HG02798 (cell line): ENCODE data around the gene CLIP3.
"Not testable (repeated sequence)": the region's sequence is repeated elsewhere in the genome, so short reads cannot be mapped to it uniquely, and the experiment has no call there.

Experiments
- ATAC-seq: cut with Tn5 transposase; IDR thresholded peaks from one replicate; pipeline ENCODE4 v1.9.1; 2021; ENCODE audit warnings: mild to moderate bottlenecking; ENCODE audit not compliant: unreplicated experiment, poor library complexity

CLIP3 gene

DNA sequence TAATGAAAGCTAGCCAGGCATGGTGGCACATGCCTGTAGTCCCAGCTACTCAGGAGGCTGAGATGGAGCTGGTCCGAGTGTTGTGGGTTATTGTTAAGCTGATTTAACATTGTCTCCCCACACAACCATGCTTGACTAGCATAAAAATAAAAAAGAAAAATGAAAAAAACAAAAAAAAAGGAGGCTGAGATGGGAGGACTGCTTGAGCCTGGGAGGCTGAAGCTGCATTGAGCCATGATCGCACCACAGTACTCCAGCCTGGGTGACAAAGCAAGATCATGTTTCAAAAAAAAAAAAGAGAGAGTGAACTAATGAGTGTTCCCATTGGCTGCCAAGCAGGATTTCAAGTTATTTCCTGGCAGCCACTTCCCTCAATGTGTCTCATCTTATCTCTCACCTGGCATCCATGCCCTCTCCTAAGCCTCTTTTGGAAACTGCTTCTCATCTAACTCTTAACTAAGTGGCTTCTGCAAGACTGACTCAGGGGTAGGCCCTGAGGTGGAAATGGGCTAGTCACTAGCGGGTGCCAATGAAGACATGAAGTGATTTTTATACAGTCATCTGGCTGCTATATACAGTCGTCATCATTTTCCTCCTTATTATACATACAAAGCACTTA, 16.5 kb upstream of the CLIP3 start:
- ATAC-seq, result no peak

DNA sequence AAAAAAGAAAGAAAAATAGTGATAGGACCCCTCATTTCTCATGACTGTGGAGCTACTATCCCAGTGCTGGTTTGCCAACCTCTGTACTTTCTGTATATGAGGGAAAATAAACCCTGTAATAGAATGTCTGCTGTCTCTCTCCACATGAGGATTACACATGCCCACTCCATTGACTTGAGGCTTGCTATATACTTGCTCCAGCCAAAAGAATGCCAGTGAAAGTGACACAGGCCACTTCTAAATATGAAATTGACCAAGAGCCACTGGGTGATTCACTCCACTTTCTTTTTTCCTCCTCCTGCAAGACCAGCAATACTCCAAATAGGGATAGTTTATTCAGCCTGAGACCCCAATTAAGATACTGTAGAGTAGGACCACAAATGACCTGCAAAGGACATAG, 15.2 kb upstream of the CLIP3 start:
- no peak for ATAC-seq

DNA sequence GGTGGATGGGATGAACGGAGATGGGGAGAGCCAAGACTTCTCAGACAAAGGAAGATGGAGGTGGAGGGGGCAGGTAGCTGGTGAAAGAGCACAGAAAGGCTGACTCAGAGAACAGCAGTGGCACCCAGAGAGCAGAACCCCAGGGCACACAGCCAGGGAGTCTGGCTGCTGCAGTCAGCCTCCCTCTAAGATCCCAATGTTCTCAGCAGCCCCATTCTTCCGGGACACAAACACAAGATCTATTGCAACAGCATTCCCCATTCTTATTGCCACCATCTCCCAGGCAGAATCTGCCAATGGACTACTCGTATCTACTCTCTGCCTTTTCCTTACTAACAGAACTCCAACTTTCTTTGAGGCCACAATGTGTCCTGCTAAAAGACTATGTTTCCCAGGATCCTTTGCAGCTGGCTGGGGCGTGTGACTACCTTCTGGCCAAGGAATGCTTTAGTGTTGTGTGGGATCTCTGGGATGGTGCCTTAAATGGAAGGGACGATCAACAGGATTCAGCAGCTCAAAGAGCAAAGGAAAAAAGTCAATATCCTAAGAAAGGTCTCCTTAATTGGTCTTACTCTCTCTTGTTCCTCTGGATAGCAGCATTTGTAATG, 13.9 kb upstream of the CLIP3 start:
- no peak for ATAC-seq

DNA sequence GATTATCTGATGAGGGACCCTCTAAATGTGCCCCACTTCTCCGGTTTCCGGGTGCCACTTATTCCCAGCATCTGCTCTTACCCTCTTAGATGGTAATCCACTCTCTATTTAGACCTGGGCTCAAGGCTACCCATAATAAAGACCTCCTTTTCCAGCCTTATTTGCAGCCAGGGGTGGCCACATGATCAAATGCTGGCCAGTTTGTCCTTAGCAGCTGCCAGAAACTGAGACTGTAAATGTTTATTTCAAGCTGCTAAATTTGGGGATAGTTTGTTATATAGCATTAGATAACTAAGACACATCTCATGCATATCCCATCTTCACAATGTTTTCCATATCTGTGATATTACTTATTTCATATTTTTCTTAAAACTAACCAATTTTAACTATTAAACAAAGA, 11.3 kb upstream of the CLIP3 start:
- no peak for ATAC-seq

DNA sequence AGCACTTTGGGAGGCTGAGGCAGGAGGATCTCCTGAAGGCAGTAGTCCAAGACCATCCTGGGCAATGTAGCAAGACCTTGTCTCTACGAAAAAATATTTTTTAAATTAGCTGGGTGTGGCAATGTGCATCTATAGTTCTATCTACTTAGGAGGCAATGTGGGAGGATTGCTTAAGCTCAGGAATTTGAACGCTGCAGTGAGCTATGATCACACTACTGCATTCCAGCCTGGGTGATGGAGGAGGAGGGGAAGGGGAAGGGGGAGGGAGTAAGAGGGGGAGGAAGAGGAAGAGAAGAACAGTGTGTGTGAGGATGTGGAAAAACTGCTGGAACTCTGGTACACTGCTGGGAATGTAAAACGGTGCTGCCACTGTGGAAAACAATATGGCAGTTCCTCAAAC, 9.2 kb upstream of the CLIP3 start:
- no peak for ATAC-seq

DNA sequence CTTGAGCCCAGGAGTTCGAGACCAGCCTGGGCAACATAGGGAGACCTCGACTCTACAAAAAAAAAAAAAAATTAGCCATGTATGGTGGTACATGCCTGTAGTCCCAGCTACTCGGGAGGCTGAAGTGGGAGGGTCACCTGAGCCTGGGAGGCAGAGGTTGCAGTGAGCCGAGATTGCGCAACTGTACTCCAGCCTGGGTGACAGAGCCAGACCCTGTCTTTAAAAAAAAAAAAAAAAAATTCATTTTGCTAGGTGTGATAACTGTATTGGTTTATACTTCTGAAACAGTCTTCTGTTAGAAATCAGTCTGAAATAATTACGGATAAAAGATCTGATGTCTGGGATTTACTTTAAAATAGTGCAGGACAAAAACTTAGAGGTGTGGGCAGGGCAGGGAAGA, 8.4 kb upstream of the CLIP3 start:
- ATAC-seq, result not testable (repeated sequence)

DNA sequence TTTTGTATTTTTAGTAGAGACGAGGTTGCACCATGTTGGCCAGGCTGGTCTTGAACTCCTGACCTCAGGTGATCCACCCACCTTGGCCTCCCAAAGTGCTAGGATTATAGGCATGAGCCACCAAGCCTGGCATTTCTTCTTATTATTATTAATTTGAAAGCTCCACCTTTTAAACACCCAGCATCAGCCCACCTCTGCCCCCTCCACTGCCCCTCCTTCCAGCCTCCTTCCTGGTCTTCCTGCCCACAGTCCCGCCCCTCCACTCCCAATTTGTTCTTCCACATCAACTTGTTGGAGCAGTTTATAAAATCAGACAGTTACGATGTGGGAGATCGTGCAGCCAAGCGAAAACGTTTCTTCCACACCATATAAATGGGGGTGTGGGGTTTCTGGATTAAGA, 7.8 kb upstream of the CLIP3 start:
- no peak for ATAC-seq

DNA sequence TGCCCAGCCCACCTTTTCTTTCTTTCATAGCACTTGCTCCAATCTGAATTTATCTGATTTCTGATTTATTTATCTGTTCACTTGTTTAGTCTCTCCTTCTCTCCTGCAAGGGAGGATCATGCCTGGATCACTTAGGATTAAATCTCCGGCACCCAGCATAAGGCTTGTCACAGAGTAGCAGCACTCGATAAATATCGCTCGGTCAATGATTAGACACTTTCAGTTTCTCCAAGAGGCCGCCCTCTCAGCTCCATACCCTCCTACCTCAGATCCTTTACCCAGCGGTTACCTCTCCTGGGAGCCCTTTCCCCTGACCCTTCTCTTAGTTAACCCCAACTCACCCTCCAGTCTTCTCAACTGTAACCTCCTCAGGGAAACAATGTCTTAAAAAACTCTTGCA, 1.4 kb downstream of the CLIP3 start:
- no peak for ATAC-seq

DNA sequence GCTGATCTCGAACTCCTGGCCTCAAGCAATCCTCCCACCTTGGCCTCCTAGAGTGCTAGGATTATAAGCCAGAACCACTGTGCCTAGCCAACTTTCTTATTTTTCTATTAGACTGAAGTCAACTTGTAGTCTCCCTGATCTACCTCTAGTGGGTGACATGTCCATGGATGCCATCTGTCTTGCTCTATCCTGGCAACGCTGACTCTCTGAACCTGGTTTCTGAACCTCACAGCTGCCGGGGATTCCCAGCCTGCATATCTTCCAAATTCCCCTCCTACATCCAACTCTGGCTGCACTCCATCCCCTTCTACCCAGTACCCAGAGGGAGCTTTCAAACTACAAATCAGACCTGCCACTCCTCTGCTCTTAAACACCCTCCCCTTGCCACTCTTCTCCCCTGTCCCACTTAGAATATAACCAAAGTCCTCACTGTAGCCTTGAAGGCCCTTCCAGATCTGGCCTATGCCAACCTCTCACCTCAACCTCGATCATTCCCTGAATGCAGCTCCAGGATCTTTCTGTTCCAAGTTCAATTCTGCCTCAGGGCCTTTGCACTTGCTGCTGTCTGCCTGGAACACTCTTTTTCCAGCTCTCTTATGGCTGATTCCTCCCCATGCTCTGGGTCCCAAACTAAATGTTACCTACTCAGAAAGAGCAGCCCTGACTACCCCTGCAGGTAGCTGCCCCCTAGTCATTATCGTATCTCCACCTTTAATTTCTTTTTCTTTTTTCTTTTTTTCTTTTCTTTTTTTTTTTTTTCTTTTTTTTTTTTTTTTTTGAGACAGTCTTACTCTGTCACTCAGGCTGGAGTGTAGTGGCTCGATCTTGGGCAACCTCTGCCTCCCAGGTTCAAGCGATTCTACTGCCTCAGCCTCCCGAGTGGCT, 2.2 kb downstream of the CLIP3 start:
- no peak for ATAC-seq

DNA sequence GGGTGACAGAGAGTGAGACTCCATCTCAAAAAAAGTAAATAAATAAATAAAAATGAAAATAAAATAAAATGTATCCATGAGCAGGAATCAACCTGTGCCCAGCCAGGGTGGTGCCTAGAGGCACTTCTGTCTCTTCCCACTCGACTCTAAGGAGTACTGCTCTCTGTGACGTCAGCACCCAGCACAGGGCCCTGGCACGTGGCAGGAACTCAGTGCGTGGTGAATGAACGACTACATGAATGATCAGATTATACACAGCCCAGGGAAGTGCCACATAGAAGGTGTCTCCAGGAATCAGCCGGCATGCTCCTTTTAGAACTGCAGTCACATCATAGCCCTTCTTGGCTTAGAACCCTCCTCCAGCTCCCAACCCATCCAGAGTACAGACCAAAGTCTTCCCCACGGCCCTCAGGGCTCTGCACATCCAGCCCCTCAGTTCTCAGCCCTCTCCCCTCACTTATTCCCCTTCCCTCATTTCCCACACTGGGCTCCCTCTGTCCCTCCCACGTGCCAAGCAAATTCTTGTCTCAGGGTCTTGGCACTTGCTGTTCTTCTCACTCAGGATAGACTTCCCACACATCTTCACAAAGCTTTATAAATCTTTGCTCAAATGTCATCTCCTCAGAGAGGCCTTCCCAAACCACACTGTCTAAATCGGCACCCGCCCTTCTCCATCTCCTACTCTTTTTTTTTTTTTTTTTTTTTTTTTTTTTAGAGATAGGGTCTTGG, 4.2 kb downstream of the CLIP3 start:
- no peak for ATAC-seq

DNA sequence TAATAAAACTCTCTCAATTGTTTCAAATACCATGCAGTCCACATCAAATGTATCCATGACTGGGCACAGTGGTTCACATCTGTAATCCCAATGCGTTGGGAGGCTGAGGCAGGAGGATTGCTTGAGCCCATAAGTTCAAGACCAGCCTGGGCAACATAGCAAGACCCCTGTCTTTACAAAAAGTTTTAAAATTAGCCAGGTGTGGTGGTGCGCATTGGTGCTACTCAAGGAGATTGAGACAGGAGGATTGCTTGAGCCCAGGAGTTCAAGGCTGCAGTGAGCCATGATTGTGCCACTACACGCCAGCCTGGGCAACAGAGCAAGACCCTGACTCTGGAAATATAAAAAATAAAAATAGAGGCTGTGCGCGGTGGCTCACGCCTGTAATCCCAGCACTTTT, 5.0 kb downstream of the CLIP3 start:
- ATAC-seq, result no peak

DNA sequence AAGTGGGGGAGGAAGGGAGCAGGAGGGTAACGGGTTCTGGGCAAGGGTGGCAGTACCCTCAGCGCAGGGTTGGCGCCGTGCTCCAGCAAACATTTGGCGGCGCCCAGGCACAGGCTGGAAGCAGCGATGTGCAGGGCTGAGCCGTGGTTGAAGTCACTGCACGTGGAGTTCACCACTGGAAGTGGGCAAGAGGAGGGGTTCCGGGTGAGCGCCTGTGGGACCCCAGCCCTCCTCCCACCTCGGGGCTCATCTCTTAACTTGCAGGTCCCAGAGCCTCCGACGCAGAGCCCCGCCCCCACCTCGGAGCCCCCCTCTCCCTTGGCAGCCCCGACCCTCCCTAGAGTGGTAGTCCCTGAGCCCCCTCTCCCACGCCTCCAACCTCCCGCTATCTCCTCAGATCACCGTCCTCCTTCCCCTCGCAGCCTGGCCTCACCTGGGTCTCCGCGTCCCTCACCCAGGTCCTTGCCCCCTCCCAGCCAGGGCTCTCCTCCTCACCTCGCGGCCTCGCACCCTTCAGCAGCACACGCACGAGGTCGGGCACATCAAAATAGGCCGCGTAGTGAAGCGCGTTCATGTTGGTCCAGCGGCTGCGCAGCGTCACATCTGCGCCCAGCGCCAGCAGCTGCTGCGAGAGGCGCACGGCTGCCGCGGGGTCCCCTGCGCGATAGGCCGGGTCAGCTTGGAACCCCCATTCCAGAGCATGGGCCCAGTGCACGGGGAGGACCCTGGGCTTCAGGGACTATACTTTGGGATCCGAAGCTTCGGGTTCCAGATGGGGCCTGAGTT, 6.4 kb downstream of the CLIP3 start:
- no peak for ATAC-seq

DNA sequence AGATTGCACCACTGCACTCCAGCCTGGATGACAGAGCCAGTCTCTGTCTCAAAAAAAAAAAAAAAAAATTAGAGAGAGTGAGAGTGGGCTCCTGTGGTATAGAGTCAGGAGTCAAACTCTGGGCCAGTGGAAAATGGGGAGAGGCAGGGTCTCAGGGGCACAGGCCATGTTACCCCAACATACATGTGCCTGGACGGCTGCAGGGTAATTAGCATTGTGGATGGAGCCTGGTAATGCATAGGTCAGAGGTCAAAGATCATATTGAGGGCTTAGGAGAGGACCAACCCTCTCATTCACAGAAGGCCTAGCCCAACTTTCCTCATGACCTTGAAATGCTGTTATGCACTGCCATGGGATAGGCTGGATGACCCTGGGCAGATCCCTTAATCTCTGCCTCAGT, 7.1 kb downstream of the CLIP3 start:
- no peak for ATAC-seq

DNA sequence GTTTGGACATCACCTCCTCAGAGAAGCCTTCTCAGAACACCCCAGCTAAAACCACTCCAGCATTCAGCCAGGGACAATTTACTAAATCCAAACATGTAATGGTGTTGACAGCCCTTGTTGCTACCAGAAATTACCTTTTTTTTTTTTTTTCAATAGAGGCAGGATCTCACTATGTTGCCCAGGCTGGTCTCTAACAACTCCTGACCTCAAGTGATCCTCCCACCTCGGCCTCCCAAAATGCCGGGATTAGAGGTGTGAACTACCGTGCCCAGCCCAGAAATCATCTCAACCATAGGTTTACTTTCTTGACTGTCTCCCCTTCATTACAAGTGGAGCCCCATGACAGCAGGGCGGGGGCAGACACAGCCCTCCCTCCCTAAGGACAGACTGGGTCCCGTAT, 9.2 kb downstream of the CLIP3 start:
- ATAC-seq, result no peak

DNA sequence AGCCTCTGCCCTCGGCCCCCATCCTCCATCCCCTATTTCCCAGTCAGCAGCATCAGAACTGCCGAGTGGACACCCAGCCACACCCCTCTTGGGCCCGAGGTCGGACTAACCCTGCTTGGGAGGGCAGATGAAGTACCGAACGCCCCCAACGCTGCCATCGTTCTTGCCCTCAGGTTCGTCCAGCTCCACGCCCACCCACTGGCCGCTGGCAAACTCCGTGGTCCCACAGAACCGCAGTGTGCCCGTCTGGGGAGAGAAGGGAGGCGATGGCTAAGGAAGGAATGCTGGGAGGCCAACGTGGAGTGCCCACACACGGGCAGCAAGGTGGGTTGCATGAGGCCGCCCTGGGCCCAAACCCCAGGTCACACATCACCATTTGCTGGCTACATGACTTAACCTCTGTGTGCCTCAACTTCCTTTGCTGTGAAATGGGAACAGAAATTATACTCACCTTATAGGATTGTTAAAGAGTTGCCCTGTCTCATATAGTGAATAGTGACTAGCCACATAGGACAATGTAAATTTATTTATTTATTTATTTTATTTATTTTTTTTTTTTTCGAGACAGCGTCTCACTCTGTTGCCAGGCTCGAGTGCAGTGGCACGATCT, 13.5 kb downstream of the CLIP3 start:
- ATAC-seq, result no peak

DNA sequence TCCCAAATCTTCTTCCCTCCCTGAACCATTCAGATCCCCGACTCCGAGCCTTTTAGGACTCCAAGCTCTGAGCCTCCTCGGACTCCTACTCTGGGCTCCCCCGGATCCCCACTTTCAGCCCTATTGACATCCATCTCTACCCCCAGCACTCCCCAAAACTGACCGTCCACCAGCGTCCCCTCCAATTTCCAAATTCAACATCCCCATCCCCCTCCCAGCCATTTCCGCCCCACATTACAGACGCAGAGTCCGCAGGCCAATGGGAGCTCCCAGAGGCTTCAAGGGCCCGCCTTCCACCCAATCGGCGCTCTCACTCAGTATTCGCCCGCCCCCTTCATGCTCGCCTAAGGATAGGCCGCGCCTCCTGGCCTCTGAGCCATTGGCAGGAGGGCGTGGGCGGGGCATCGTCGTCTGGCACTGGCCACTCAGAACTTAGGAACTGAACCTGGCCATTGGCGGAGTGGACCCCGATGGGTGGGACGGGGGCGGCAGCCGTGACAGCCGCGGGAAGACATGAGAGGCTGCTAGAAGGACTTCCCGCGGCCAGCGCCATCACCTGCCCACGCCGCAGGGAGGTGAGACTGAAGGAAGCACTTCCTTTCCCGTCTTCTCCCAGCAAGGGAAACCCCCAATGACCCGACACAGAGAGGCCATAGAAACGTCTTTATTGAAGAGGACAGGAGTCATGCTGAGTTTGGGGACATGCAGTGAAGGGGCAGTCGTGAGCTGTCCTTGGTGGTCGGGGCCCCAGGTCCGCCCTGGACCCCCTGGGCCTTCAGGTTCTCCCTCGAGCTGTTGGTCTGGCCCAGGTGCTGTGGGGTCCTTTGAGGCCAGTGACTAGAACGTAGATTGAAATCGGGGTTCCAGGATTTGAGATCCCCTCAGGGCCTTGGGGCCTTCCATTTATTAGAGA, 18.4 kb downstream of the CLIP3 start, which contains the start of gene ALKBH6:
Gene ALKBH6, minus strand, starts transcription at position 202 of the 913 bp plus-strand sequence. CDS start 816 bp downstream, outside the sequence.
- ATAC-seq, result peak; percentile 98

DNA sequence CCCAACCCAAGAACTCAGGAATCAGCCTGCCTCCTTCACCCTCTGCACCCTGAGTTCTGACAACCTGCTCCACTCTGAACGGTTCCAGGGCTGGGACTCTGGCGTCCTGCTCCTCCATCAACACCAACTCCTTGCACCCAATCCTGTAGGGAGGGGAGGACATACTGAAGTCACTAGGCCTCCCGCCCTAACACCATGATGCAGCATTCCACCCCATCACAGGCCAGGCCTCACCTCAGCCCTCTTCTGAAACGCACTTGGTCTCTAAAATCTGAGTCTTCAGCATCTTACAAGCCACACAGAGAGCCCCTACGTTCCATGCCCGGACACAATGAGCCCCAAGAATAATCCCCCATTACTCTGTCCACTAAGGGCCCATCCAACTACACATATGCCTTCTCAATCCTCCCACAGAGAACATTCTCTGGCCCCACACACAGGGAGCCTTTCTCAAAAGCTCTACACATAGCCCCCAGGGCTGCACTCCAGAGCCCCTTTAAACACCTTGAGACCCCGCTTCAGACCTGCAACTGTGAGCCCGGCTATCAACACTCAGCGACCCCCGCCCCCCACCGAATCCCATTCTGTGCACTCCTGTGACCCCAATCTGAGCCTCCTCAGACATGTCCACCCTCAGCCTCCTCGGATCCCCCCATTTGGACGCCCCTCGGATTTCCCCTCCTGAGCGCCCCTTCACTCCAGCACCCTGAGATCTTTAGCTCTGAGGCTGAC, 19.2 kb downstream of the CLIP3 start:
- no peak for ATAC-seq

DNA sequence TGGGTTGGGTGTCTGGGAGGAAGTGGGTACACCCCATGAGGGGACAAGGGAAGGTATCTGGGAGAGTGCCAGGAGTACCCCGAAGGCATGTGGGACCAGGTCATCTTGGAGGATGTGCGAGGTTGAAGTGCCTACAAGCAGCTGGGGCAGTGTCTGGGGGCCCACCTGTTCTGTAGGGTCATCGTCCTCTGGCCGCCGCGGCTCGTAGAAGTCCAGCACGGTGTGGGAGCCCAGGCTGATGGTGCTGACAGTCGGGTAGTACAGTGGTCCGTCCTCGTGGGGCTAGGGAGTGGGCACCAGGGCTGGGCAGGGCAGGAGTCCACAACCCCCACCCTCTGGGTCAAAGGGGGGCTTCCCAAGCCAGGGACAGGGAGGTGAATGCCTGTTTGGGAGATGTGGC, 22.3 kb downstream of the CLIP3 start:
- no peak for ATAC-seq
